Mucosa of descending colon (tissue), 3 donors: ENCODE results near the gene APOC4. TPM values are rescaled to one million over a fixed set of nuclear protein-coding genes. Genes with fewer than 3 reads are reported as not detected.

Source experiments
- ATAC-seq: fragments of 200-7000 bp; cut with Tn5 transposase; one replicate; pipeline ENCODE4 v1.9.1; 2020; ENCODE audit warnings: mild to moderate bottlenecking, moderate library complexity
- DNase-seq, 3 donors: peaks; one replicate each; pipeline ENCODE4 v3.0.0-alpha.2; 2020
- H3K36me3 ChIP-seq: fragments of 200-600 bp; one replicate; pipeline ENCODE4 v1.8.0; 2021; ENCODE audit warnings: low read depth, mild to moderate bottlenecking
- H3K4me1 ChIP-seq: fragments of 200-600 bp; one replicate; pipeline ENCODE4 v1.8.0; 2021; ENCODE audit warnings: low read depth, mild to moderate bottlenecking
- H3K4me3 ChIP-seq: fragments of 200-600 bp; one replicate; pipeline ENCODE4 v1.8.0; 2021; ENCODE audit warnings: mild to moderate bottlenecking
- H3K9me3 ChIP-seq: fragments of 200-600 bp; one replicate; pipeline ENCODE4 v1.8.0; 2021; ENCODE audit warnings: mild to moderate bottlenecking
- CTCF ChIP-seq: fragments of 200-600 bp; IDR thresholded peaks from one replicate; pipeline ENCODE4 v1.8.0; 2022; ENCODE audit warnings: antibody characterized with exemption, mild to moderate bottlenecking
- intact Hi-C, 2 donors: fragments of 100-400 bp; cut with DNase I in 1 of 2; cut with micrococcal nuclease in 1 of 2; formaldehyde crosslinking; loops; one replicate each; pipeline versions ENCODE4 v1.11.0 to v1.11.1; 2022; cut with DNase I, micrococcal nuclease
- total RNA-seq, 3 donors: library from RNA; stranded (reverse); fragmentation: NEBNext Ultra II Directional in 2 of 3; extraction: Animal tissue kit (Norgen Biotek cat#: 25700) in 2 of 3; gene quantifications; one replicate each; pipeline versions ENCODE4 v1.2.1 to v1.2.4, GENCODE V29; 2021 to 2023
- donor health status: DM: no; HTN: no; CAD: no; lungs with moderate emphysema.
- donor health status: DM: no; HTN: no; CAD: no.
- donor health status: DM: no; HTN: yes; CAD: no.

The APOC4 gene
- total RNA-seq, 3 donors from 2014 or later: not detected

GRCh38 chr19:44993926-44994537 lies 52.0 kb downstream of the APOC4 start:
- TF ChIP-seq CTCF: no peak
- Histone ChIP-seq H3K36me3 (no peaks in the 10 kb centered on the region), H3K4me1 (no peaks in the 10 kb centered on the region), H3K9me3 (no peaks in the 10 kb centered on the region), H3K4me3 (no peak overlapping the region)
- DNase-seq: no peak
- intact Hi-C loops: no loop called here
- ATAC-seq: no peak

Other genes with a start within 250 kb of the APOC4 start
- gene CEACAM16, start 243.1 kb upstream of the APOC4 start, total RNA-seq: under 1 TPM in 1 of 3 donors, not detected in 2; 0.17 TPM
- gene BCL3, start 193.5 kb upstream of the APOC4 start, total RNA-seq: 100 to 1,000 TPM in 1 of 3 donors, 10 to 100 TPM in 2; 78.9 to 145 (median 90.6) TPM
- 10 to 100 TPM; 36.5 to 92.6 (median 59.1) TPM for gene CBLC, start 164.3 kb upstream of the APOC4 start, total RNA-seq
- 10 to 100 TPM; 16.3 to 25.1 (median 20.3) TPM for gene BCAM, start 133.1 kb upstream of the APOC4 start, total RNA-seq
- gene NECTIN2, start 95.9 kb upstream of the APOC4 start, total RNA-seq: 100 to 1,000 TPM in 1 of 3 donors, 10 to 100 TPM in 2; 65.3 to 109 (median 98.8) TPM
- 10 to 100 TPM; 47.9 to 82.6 (median 53.5) TPM for gene TOMM40, start 51.0 kb upstream of the APOC4 start, total RNA-seq
- gene APOE, start 36.4 kb upstream of the APOC4 start, total RNA-seq: 10 to 100 TPM; 32.7 to 74.6 (median 46.2) TPM
- 10 to 100 TPM in 1 of 3 donors, 1 to 10 TPM in 2; 3.6 to 12.7 (median 9.8) TPM for gene APOC1, start 27.6 kb upstream of the APOC4 start, total RNA-seq
- 1 to 10 TPM in 1 of 3 donors, under 1 TPM in 2; 0.80 to 1.6 (median 0.98) TPM for gene APOC2, start 3.8 kb downstream of the APOC4 start, total RNA-seq
- gene CLPTM1, start 13.1 kb downstream of the APOC4 start, total RNA-seq: 100 to 1,000 TPM in 2 of 3 donors, 10 to 100 TPM in 1; 98.3 to 125 (median 114) TPM
- gene RELB, start 59.2 kb downstream of the APOC4 start, total RNA-seq: 10 to 100 TPM; 20.9 to 30.3 (median 21.1) TPM
- gene CLASRP, start 96.8 kb downstream of the APOC4 start, total RNA-seq: 100 to 1,000 TPM in 1 of 3 donors, 10 to 100 TPM in 2; 79.4 to 113 (median 93.2) TPM
- gene ZNF296, start 134.2 kb downstream of the APOC4 start, total RNA-seq: 1 to 10 TPM; 2.8 to 5.0 (median 4.9) TPM
- 10 to 100 TPM; 14.4 to 22.6 (median 21.8) TPM for gene GEMIN7, start 137.0 kb downstream of the APOC4 start, total RNA-seq
- 10 to 100 TPM; 27.2 to 33.6 (median 31.7) TPM for gene PPP1R37, start 150.9 kb downstream of the APOC4 start, total RNA-seq
- gene NKPD1, start 218.7 kb downstream of the APOC4 start, total RNA-seq: not detected
- 10 to 100 TPM; 29.0 to 45.1 (median 37.4) TPM for gene TRAPPC6A, start 236.0 kb downstream of the APOC4 start, total RNA-seq
- gene BLOC1S3, start 236.5 kb downstream of the APOC4 start, total RNA-seq: 10 to 100 TPM in 2 of 3 donors, 1 to 10 TPM in 1; 9.8 to 12.3 (median 11.6) TPM